Ascending aorta (tissue), 2 donors: ENCODE measurements around the gene DARS1. TPM values are rescaled to one million over a fixed set of nuclear protein-coding genes. Genes with fewer than 3 reads are reported as not detected.
"Not testable (repeated sequence)": the region's sequence is repeated elsewhere in the genome, so short reads cannot be mapped to it uniquely, and the experiment has no call there.

ENCODE experiments used
- DNase-seq, 2 donors: peaks; one replicate each; pipeline ENCODE4 v3.0.0-alpha.2; 2019; ENCODE audit warnings: low spot score in 2 of 2
- H3K27ac ChIP-seq, 2 donors: fragments of 200-600 bp; sonication (generic); one replicate each; pipeline ENCODE4 v1.5.1; 2016 to 2017; ENCODE audit warnings: mild to moderate bottlenecking in 1 of 2
- H3K27me3 ChIP-seq: fragments of 200-600 bp; sonication (generic); one replicate; pipeline ENCODE4 v1.5.1; 2017
- H3K36me3 ChIP-seq, 2 donors: fragments of 200-600 bp; sonication (generic); one replicate each; pipeline ENCODE4 v1.5.1; 2016
- H3K4me1 ChIP-seq, 2 donors: fragments of 200-600 bp; sonication (generic); one replicate each; pipeline ENCODE4 v1.5.1; 2016 to 2017; ENCODE audit warnings: mild to moderate bottlenecking in 1 of 2
- H3K4me3 ChIP-seq, 2 donors: fragments of 200-600 bp; sonication (generic); one replicate each; pipeline ENCODE4 v1.5.1; 2016 to 2017; ENCODE audit warnings: mild to moderate bottlenecking in 1 of 2
- H3K9me3 ChIP-seq, 2 donors: fragments of 200-600 bp; sonication (generic); one replicate each; pipeline ENCODE4 v1.5.1; 2016
- CTCF ChIP-seq, 3 experiments: fragments of 200-600 bp in 2 of 3; fragments of 450-650 bp in 1 of 3; sonication (generic) in 2 of 3; IDR thresholded peaks; one replicate each; pipeline ENCODE4 v1.5.1; 2016 to 2019; ENCODE audit warnings: antibody characterized with exemption in 3 of 3, mild to moderate bottlenecking in 1 of 3, moderate library complexity in 1 of 3
- intact Hi-C: fragments of 100-400 bp; cut with DNase I; formaldehyde crosslinking; loops from one replicate; pipeline ENCODE4 v1.15.1; 2023
- total RNA-seq: library from RNA; depleted of rRNA; stranded (reverse); fragments of >200 nt; gene quantifications from one replicate; pipeline ENCODE4 v1.1.0, GENCODE V29; 2016

The DARS1 gene
- total RNA-seq, 1 donor from 2014 or later: 11.6 TPM

GRCh38 chr2:135960656-135961551 is 24.5 kb downstream of the DARS1 start:
- no peaks in the 10 kb centered on the region for H3K9me3 ChIP-seq
- H3K27ac ChIP-seq: peak overlapping the region in 1 of 2 donors; percentile 4
- H3K36me3 ChIP-seq: peaks cover 0 to 8% of the 10 kb centered on the region in 2 donors
- DNase-seq: no peak
- no peak overlapping the region for H3K4me3 ChIP-seq
- TF ChIP-seq CTCF (IDR thresholded peaks at IDR 0.05): no peak
- intact Hi-C loops: no loop called here
- no peaks in the 10 kb centered on the region for H3K4me1 ChIP-seq
- H3K27me3 ChIP-seq: no peaks in the 10 kb centered on the region

- DNase-seq: no peak
- Histone ChIP-seq H3K27ac (peak overlapping the region in 1 of 2 donors; percentile 4), H3K4me1 (no peaks in the 10 kb centered on the region), H3K36me3 (peaks cover 0 to 8% of the 10 kb centered on the region in 2 donors), H3K27me3 (no peaks in the 10 kb centered on the region), H3K9me3 (no peaks in the 10 kb centered on the region), H3K4me3 (no peak overlapping the region)
- no peak for TF ChIP-seq CTCF (IDR thresholded peaks at IDR 0.05)
- intact Hi-C loops: no loop called here
Observed at GRCh38 chr2:135960150-135960549, 25.3 kb downstream of the DARS1 start.

- intact Hi-C loops, H3K27me3 ChIP-seq, H3K36me3 ChIP-seq, H3K27ac ChIP-seq, H3K9me3 ChIP-seq, H3K4me3 ChIP-seq, H3K4me1 ChIP-seq, DNase-seq: not testable (repeated sequence)
Observed at GRCh38 chr2:135958927-135959326, 26.5 kb downstream of the DARS1 start.

DNA sequence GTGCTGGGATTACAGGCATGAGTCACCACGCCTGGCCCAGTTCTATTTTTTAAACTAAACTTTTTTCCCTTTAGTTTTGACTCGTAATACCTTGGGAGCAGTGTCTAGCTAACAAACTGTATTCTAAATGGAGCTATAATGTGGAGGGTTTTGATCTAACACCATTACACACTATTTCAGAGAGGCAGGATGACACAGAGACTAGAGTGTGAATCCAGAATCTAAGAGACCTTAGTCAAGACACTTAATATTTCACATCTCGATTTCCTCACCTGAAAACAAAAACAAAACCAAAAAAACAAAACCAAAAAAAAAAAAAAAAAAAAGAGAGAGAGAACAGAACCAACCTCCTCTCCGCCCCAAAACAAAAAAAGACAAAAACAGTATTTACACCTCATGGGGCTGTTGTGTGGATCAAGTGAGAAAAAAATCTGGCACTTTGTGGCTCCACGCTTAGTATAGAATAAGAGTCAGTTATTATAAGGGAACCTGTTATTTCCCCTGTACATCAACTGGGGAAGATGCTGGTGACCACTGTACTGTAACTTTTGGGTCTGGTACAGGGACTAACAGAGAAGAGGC is 31.3 kb downstream of the DARS1 start:
- Histone ChIP-seq H3K4me1 (no peaks in the 10 kb centered on the region), H3K27me3 (no peaks in the 10 kb centered on the region), H3K27ac (no peak overlapping the region), H3K9me3 (no peaks in the 10 kb centered on the region), H3K36me3 (no peaks in the 10 kb centered on the region), H3K4me3 (no peak overlapping the region)
- intact Hi-C loops: no loop called here
- no peak for DNase-seq
- no peak for TF ChIP-seq CTCF (IDR thresholded peaks at IDR 0.05)

DNA sequence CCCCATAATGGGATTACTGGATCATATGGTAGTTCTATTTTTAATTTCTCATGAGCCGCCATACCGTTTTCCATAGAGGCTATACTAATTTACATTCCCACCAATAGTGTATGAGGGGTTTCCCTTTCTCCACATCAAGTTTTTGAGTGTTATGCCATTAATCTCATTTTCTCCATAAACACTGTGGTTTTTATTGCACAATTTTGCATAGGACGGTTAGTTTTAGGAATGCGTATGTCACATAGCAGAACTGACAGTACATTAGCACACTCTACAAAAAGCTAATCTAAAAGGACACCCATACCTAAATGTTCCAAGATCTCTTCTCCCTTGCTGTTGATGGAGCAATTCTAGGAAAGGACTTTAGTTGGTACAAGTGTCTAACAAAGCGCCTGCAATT is 32.5 kb downstream of the DARS1 start:
- H3K4me1 ChIP-seq: no peaks in the 10 kb centered on the region
- no peak overlapping the region for H3K27ac ChIP-seq
- no peaks in the 10 kb centered on the region for H3K36me3 ChIP-seq
- TF ChIP-seq CTCF (IDR thresholded peaks at IDR 0.05): no peak
- no peak for DNase-seq
- H3K4me3 ChIP-seq: no peak overlapping the region
- no peaks in the 10 kb centered on the region for H3K9me3 ChIP-seq
- intact Hi-C loops: no loop called here
- no peaks in the 10 kb centered on the region for H3K27me3 ChIP-seq

DNA sequence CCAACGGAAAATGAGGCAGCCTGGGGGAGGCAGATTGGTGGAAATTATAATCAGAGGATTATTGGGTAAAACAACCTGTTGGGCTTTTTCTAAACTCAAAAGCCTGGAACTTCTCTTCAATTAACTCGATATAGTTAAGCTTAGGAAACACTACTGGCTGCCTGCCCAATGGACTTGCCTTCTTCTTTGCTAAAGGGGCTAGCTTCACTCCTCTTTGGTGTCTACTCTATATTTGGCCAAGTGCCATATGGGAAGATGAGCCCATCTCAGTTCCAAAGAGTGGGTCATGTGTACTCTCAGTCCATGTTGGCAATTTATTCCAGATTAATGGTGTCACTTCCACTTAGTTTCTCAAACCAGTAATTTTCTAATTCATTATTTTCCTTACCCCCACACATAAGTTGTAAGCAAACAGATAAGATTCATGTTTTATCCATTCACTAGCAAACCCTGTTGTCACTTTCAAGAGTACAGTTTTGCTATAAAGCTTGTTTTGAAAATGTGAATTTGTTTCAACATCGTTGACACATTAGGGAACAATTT is 34.3 kb downstream of the DARS1 start:
- no peaks in the 10 kb centered on the region for H3K4me1 ChIP-seq
- intact Hi-C loops: no loop called here

More for the DNA sequence above, 34.3 kb downstream of the DARS1 start:
- no peaks in the 10 kb centered on the region for H3K27me3 ChIP-seq
- TF ChIP-seq CTCF (IDR thresholded peaks at IDR 0.05): no peak
- no peak overlapping the region for H3K27ac ChIP-seq
- DNase-seq: no peak
- no peaks in the 10 kb centered on the region for H3K36me3 ChIP-seq
- no peaks in the 10 kb centered on the region for H3K9me3 ChIP-seq
- no peak overlapping the region for H3K4me3 ChIP-seq
